Upper lobe of left lung (tissue), 6 donors: ENCODE measurements around the gene SEC61A1. TPM values are rescaled to one million over a fixed set of nuclear protein-coding genes. Genes with fewer than 3 reads are reported as not detected.
A peak's percentile ranks its signal among the peaks of the same experiment; 100 is the strongest.

Source experiments
- ATAC-seq, 2 donors: fragments of 200-7000 bp; cut with Tn5 transposase; one replicate each; pipeline ENCODE4 v1.9.1; 2022; ENCODE audit warnings: mild to moderate bottlenecking in 2 of 2, moderate library complexity in 2 of 2; ENCODE audit not compliant: low FRiP score in 2 of 2
- DNase-seq, 2 donors: peaks; one replicate each; pipeline ENCODE4 v3.0.0-alpha.2; 2019 to 2020
- H3K27ac ChIP-seq, 4 donors: fragments of 200-600 bp; sonication (generic); one replicate each; pipeline ENCODE4 v1.5.1; 2016 to 2019
- H3K27me3 ChIP-seq, 4 donors: fragments of 200-600 bp; sonication (generic); one replicate each; pipeline ENCODE4 v1.5.1; 2017 to 2019
- H3K36me3 ChIP-seq, 4 donors: fragments of 200-600 bp; sonication (generic); one replicate each; pipeline ENCODE4 v1.5.1; 2016 to 2019
- H3K4me1 ChIP-seq, 4 donors: fragments of 200-600 bp; sonication (generic); one replicate each; pipeline ENCODE4 v1.5.1; 2018 to 2019
- H3K4me3 ChIP-seq, 4 donors: fragments of 200-600 bp; sonication (generic); one replicate each; pipeline ENCODE4 v1.5.1; 2017 to 2019; ENCODE audit warnings: mild to moderate bottlenecking in 2 of 4, moderate library complexity in 1 of 4
- H3K9me3 ChIP-seq, 4 donors: fragments of 200-600 bp; sonication (generic); one replicate each; pipeline ENCODE4 v1.5.1; 2018 to 2019
- EP300 ChIP-seq, 4 donors: sonication (generic); formaldehyde crosslinking; IDR thresholded peaks; one replicate each; pipeline ENCODE4 v1.5.1; 2017; ENCODE audit warnings: antibody characterized with exemption in 4 of 4, control low read depth in 2 of 4
- POLR2A ChIP-seq, 4 donors: fragments of 450-650 bp; IDR thresholded peaks; one replicate each; pipeline ENCODE4 v1.5.1; 2016 to 2017; ENCODE audit warnings: antibody characterized with exemption in 4 of 4, mild to moderate bottlenecking in 2 of 4
- POLR2AphosphoS5 ChIP-seq, 2 donors: sonication (generic); formaldehyde crosslinking; IDR thresholded peaks; one replicate each; pipeline ENCODE4 v1.5.1; 2017; ENCODE audit warnings: antibody characterized with exemption in 2 of 2
- WGBS, 2 donors: methylation state at CpG; one replicate each; pipeline ENCODE4 v1.1.5; 2017 to 2018; 5-methylcytosine and 5-hydroxymethylcytosine counted together
- total RNA-seq, 6 donors: library from RNA; depleted of rRNA in 4 of 6; stranded (reverse); fragments of >200 nt in 4 of 6; gene quantifications; one replicate each; pipeline versions ENCODE4 v1.1.0 to v1.2.1, GENCODE V29; 2016 to 2021
- TF ChIP-seq, protein P1 (sequence below), 6 experiments: fragments of 450-650 bp in 4 of 6; fragments of 200-600 bp in 2 of 6; sonication (generic) in 2 of 6; IDR thresholded peaks; one replicate each; pipeline ENCODE4 v1.5.1; 2016 to 2019; ENCODE audit warnings: antibody characterized with exemption in 6 of 6
- donor health status: DM: no; HTN: no; CAD: no; lungs with moderate emphysema.
- donor health status: DM: no; HTN: yes; CAD: no; lungs with severe emphysema.

Gene SEC61A1
- total RNA-seq, 6 donors from 2014 or later = 80.7 to 193 (median 164) TPM

DNA sequence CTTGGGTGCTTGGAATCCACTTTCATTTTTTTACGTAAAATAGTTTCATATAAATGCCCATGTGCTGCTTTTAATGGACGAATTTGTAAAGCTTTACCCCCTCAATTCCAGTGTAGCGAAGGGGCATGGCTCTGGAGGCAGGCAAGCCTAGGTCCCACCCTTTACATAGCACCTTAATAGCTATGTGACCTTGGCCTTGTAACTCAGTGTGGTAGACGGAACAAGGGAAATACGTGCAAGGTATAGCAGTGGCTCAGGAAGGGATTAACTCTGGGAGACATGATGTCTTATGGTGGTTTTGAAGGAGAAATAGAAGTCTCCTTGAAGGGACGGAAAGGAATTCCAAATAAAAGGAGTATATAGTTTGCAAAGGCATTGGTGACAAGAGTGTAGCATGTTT lies 1.4 kb downstream of the SEC61A1 start:
- Histone ChIP-seq H3K4me1 (peaks cover 29 to 48% (median 35%) of the 10 kb centered on the region in 4 donors), H3K4me3 (peak overlapping the region in 3 of 4 donors; percentile 90 to 98 (median 93)), H3K27me3 (no peaks in the 10 kb centered on the region), H3K36me3 (peaks cover 15 to 40% (median 25%) of the 10 kb centered on the region in 4 donors), H3K27ac (peak overlapping the region in 2 of 4 donors; percentile 95), H3K9me3 (no peaks in the 10 kb centered on the region)
- WGBS, 2 donors = 66 to 69% methylated on average over 6 of the region's 6 CpGs
- no peak for DNase-seq
- no peak for ATAC-seq
- TF ChIP-seq POLR2A (IDR thresholded peaks at IDR 0.05) (no peak), POLR2AphosphoS5 (IDR thresholded peaks at IDR 0.05) (no peak), EP300 (IDR thresholded peaks at IDR 0.05) (no peak)
- TF ChIP-seq, protein P1, sequence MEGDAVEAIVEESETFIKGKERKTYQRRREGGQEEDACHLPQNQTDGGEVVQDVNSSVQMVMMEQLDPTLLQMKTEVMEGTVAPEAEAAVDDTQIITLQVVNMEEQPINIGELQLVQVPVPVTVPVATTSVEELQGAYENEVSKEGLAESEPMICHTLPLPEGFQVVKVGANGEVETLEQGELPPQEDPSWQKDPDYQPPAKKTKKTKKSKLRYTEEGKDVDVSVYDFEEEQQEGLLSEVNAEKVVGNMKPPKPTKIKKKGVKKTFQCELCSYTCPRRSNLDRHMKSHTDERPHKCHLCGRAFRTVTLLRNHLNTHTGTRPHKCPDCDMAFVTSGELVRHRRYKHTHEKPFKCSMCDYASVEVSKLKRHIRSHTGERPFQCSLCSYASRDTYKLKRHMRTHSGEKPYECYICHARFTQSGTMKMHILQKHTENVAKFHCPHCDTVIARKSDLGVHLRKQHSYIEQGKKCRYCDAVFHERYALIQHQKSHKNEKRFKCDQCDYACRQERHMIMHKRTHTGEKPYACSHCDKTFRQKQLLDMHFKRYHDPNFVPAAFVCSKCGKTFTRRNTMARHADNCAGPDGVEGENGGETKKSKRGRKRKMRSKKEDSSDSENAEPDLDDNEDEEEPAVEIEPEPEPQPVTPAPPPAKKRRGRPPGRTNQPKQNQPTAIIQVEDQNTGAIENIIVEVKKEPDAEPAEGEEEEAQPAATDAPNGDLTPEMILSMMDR (IDR thresholded peaks at IDR 0.05) = no peak

DNA sequence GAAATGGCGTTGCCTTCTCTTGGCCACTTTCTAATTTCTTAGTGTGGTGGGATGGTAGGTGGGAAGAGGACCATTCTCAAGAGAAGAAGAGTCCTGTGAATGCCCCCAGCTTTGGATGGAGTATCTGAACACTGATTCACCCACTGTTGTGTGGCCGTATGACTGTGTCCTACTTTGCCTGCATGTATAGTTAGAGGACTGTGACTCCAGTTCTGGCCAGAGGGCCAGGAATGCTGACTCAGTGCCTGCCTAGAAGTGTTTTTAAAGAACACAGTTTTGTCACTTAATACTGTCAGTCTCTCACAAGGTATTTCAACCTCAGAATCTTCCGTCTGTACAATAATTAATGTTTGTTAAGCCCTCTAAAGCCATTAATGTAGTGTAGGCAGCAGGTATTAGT lies 2.1 kb downstream of the SEC61A1 start:
- TF ChIP-seq POLR2A (IDR thresholded peaks at IDR 0.05) (no peak), EP300 (IDR thresholded peaks at IDR 0.05) (no peak)
- TF ChIP-seq, protein P1 (IDR thresholded peaks at IDR 0.05) = no peak
- Histone ChIP-seq H3K4me3 (peak overlapping the region in 2 of 4 donors; percentile 90 to 98), H3K4me1 (peaks cover 29 to 48% (median 35%) of the 10 kb centered on the region in 4 donors), H3K27ac (peak overlapping the region in 1 of 4 donors; percentile 95), H3K27me3 (no peaks in the 10 kb centered on the region), H3K36me3 (peaks cover 21 to 48% (median 33%) of the 10 kb centered on the region in 4 donors), H3K9me3 (no peaks in the 10 kb centered on the region)
- ATAC-seq = no peak
- WGBS, 2 donors = 55 to 81% methylated on average over 3 of the region's 3 CpGs
- DNase-seq = no peak

DNA sequence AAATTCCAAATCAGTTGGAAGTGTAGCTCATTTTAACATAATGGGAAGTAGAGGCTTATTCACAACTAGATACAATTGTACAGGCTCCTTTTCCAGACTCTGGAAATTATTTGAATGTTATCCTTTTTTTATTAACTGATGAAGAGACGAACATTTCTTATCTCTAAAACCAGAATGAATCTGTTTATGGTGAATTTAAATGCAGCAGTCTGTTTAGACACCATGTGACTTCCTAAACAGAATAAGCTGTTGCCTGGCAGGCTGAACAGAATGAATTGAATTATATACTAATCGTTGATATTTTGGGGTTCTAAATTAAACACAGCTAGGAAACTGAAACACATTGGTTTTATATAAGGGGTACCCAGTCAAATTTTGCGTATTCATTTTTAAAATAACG lies 4.0 kb downstream of the SEC61A1 start:
- WGBS, 2 donors = 73 to 76% methylated on average over 4 of the region's 4 CpGs
- no peak overlapping the region for H3K27ac ChIP-seq
- peaks cover 26 to 42% (median 33%) of the 10 kb centered on the region in 4 donors for H3K4me1 ChIP-seq
- H3K36me3 ChIP-seq = peaks cover 36 to 67% (median 52%) of the 10 kb centered on the region in 4 donors
- H3K4me3 ChIP-seq = no peak overlapping the region
- H3K27me3 ChIP-seq = no peaks in the 10 kb centered on the region
- TF ChIP-seq, protein P1 (IDR thresholded peaks at IDR 0.05) = no peak
- TF ChIP-seq POLR2AphosphoS5 (IDR thresholded peaks at IDR 0.05) (no peak), POLR2A (IDR thresholded peaks at IDR 0.05) (no peak), EP300 (IDR thresholded peaks at IDR 0.05) (no peak)
- no peak for DNase-seq
- H3K9me3 ChIP-seq = no peaks in the 10 kb centered on the region
- no peak for ATAC-seq

DNA sequence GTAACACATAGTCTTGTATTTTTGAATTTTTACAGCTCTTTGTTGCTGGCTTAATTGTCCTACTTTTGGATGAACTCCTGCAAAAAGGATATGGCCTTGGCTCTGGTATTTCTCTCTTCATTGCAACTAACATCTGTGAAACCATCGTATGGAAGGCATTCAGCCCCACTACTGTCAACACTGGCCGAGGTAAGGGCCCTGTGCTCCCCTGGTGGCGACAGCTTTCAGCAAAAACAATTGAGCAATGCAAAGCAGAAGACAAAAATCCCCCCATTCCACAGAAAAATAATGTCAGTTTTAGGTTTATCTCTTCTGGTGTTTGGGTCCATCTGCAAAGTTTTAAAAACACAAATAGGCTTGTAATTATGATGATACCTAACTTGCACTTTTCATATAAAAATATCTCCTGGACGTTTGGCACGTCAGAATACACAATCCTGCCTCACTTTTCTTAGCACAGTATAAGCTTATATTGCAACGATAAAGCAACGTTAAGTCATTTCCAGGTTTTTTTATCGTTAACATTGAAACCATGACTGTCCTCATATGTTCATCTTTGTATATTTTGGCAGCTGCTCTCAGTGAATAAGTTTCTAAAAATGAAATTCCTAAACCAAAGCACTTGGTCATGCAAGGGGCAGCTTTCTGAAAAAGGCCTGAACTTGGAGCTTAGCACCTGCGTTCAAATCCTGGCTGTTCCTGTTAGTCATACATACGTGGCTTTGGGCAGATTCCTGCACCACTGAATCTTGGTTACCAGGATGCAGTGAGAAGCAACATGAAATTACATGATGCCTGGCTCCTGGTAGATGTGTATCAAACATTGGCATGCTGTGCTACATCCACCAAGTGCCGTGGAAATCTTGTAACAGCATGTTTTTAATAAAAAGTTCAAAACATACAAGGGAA lies 8.5 kb downstream of the SEC61A1 start:
- ATAC-seq (no peak), DNase-seq (no peak)
- H3K4me3 ChIP-seq = no peak overlapping the region
- 87 to 89% methylated on average over 11 of the region's 11 CpGs for WGBS, 2 donors
- no peak overlapping the region for H3K27ac ChIP-seq
- H3K4me1 ChIP-seq = peaks cover 1 to 7% (median 4%) of the 10 kb centered on the region in 4 donors
- peaks cover 69 to 98% (median 91%) of the 10 kb centered on the region in 4 donors for H3K36me3 ChIP-seq
- H3K27me3 ChIP-seq = no peaks in the 10 kb centered on the region
- no peaks in the 10 kb centered on the region for H3K9me3 ChIP-seq
- TF ChIP-seq, protein P1 (IDR thresholded peaks at IDR 0.05) = no peak
- TF ChIP-seq POLR2AphosphoS5 (IDR thresholded peaks at IDR 0.05) = no peak
